H1 (cell line): ENCODE measurements around the gene KRTAP10-3. TPM values are rescaled to one million over a fixed set of nuclear protein-coding genes. Genes with fewer than 3 reads are reported as not detected.

ENCODE experiments used
- CHD7 ChIP-seq: fragments of 300-600 bp; sonication (generic); IDR thresholded peaks from 2 replicates; pipeline ENCODE4 v1.7.1; 2012; ENCODE audit warnings: low read length, moderate library complexity, mild to moderate bottlenecking, inconsistent platforms; ENCODE audit not compliant: insufficient replicate concordance
- HDAC2 ChIP-seq, 2 experiments: fragments of 300-600 bp in 1 of 2; sonication (generic) in 1 of 2; IDR thresholded peaks; 2 replicates each; pipeline ENCODE4 v1.6.1; 2011 to 2012; ENCODE audit warnings: low read depth in 2 of 2, low read length in 2 of 2, mild to moderate bottlenecking in 2 of 2, moderate library complexity in 2 of 2, borderline replicate concordance in 1 of 2, inconsistent platforms in 1 of 2
- JUND ChIP-seq: IDR thresholded peaks from 2 replicates; pipeline ENCODE4 v1.6.1; 2011; ENCODE audit warnings: mild to moderate bottlenecking, improper control_type of control experiment, low read length
- KDM4A ChIP-seq: IDR thresholded peaks from one replicate; pipeline ENCODE4 v1.7.1; 2012; ENCODE audit warnings: low read depth, mild to moderate bottlenecking, moderate library complexity, low read length, inconsistent platforms; ENCODE audit not compliant: severe bottlenecking
- MAX ChIP-seq: IDR thresholded peaks from 2 replicates; pipeline ENCODE4 v1.6.1; 2012; ENCODE audit warnings: inconsistent platforms
- RNF2 ChIP-seq: fragments of 200-900, 300-1000 bp; sonication (generic); IDR thresholded peaks from 2 replicates; pipeline ENCODE4 v1.7.1; 2016; ENCODE audit warnings: borderline replicate concordance, low read depth, mild to moderate bottlenecking, antibody characterized with exemption, low read length; ENCODE audit not compliant: poor library complexity, severe bottlenecking; ENCODE audit errors: missing control alignments
- YY1 ChIP-seq: IDR thresholded peaks from 2 replicates; pipeline ENCODE4 v1.6.1; 2011; ENCODE audit warnings: low read depth, mild to moderate bottlenecking, low read length
- polyA plus RNA-seq, 7 experiments: library from polyadenylated mRNA; depleted of rRNA in 3 of 7; stranded (reverse) in 5 of 7; unstranded in 2 of 7; fragments of >200 nt in 5 of 7; fragments of 200-250 nt in 2 of 7; gene quantifications; 1 replicate in 5 of 7; 2 replicates in 1 of 7; 4 replicates in 1 of 7; pipeline versions ENCODE4 v1.2.1 to v1.2.3, GENCODE V29; 2011 to 2013; ENCODE audit warnings: missing spikeins in 2 of 7, mixed read lengths in 2 of 7
- total RNA-seq: library from RNA; stranded (reverse); fragmentation: NEBNext Ultra II Directional; extraction: Animal tissue kit (Norgen Biotek cat#: 25700); gene quantifications from 2 replicates; pipeline ENCODE4 v1.2.1, GENCODE V29; 2021

The KRTAP10-3 gene
- total and polyA plus RNA-seq, 2 of the 8 experiments (the other 6 are each of a cell fraction or from before 2014, with no cell fraction given): not detected

GRCh38 chr21:44572959-44573583 lies 14.5 kb upstream of the KRTAP10-3 start (continued):
- TF ChIP-seq CHD7: no peak
- TF ChIP-seq MAX: no peak
- no peak for TF ChIP-seq HDAC2 (IDR thresholded peaks at IDR 0.05; ENCODE audit: borderline replicate concordance in 1 of 2, low read depth in 2 of 2, low read length in 2 of 2)
- TF ChIP-seq KDM4A: no peak
- TF ChIP-seq JUND: no peak
- TF ChIP-seq RNF2: no peak
- TF ChIP-seq YY1: no peak
